Thymus (tissue), 11 donors: ENCODE data around the gene PLBD2. TPM values are rescaled to one million over a fixed set of nuclear protein-coding genes. Genes with fewer than 3 reads are reported as not detected.
A peak's percentile ranks its signal among the peaks of the same experiment; 100 is the strongest.

Experiments used
- DNase-seq, 9 donors: peaks; one replicate each; pipeline ENCODE4 v3.0.0-alpha.2; 2013; ENCODE audit warnings: low spot score in 9 of 9, low read depth in 6 of 9, missing footprints in 1 of 9
- H3K27ac ChIP-seq, 2 donors: one replicate each; pipeline ENCODE4 v1.5.1; 2013; ENCODE audit warnings: control low read depth in 1 of 2, low read depth in 1 of 2, low read length in 1 of 2, mild to moderate bottlenecking in 1 of 2, moderate library complexity in 1 of 2
- H3K27me3 ChIP-seq, 2 donors: one replicate each; pipeline ENCODE4 v1.5.1; 2013; ENCODE audit warnings: low read length in 1 of 2; ENCODE audit not compliant: control insufficient read depth in 2 of 2, insufficient read depth in 1 of 2
- H3K36me3 ChIP-seq, 2 donors: one replicate each; pipeline ENCODE4 v1.5.1; 2013; ENCODE audit warnings: low read length in 1 of 2, mild to moderate bottlenecking in 1 of 2, moderate library complexity in 1 of 2; ENCODE audit not compliant: control insufficient read depth in 2 of 2, insufficient read depth in 2 of 2
- H3K4me1 ChIP-seq, 2 donors: one replicate each; pipeline ENCODE4 v1.5.1; 2013; ENCODE audit warnings: low read length in 2 of 2; ENCODE audit not compliant: control insufficient read depth in 2 of 2, insufficient read depth in 2 of 2
- H3K4me3 ChIP-seq, 2 donors: one replicate each; pipeline ENCODE4 v1.5.1; 2013; ENCODE audit warnings: low read length in 2 of 2, control low read depth in 1 of 2, mild to moderate bottlenecking in 1 of 2
- H3K9me3 ChIP-seq, 2 donors: one replicate each; pipeline ENCODE4 v1.5.1; 2013; ENCODE audit warnings: low read length in 1 of 2, mild to moderate bottlenecking in 1 of 2; ENCODE audit not compliant: control insufficient read depth in 2 of 2, insufficient read depth in 1 of 2
- WGBS: extraction: QIAGEN DNeasy Blood & Tissue Kit; methylation state at CpG from one replicate; pipeline ENCODE4 v1.1.7; 2013; 5-methylcytosine and 5-hydroxymethylcytosine counted together
- polyA plus RNA-seq: library from polyadenylated mRNA; stranded (reverse); fragments of 200-250 nt; gene quantifications from one replicate; pipeline ENCODE4 v1.2.3, GENCODE V29; 2013
- total RNA-seq: library from RNA; stranded (reverse); fragments of 120-200 nt; gene quantifications from one replicate; pipeline ENCODE4 v1.2.4, GENCODE V29; 2013
- donor health status: healthy.

The PLBD2 gene
- total and polyA plus RNA-seq, 2 donors: 2.5 to 9.3 TPM

DNA sequence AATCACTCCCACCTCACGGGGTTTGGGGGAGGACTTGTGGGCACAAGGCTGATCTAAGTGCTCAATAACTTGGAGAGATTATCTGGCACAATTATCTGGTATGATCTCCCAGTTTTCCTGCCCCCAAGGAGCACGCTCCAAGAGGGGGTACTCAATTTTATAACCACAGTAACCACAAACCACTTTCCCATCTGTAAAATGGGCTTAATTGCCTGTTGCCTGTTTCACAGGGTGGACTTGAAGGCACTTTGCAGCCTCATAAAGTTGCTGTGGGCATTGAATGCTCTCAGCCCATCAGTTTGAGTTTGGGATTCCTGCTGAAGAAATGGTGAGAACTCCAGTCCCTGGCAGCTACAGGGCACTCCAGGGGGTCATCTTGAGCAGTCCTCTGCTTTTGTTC is 27.9 kb upstream of the PLBD2 start:
- Histone ChIP-seq H3K27ac (no peak overlapping the region), H3K36me3 (peaks cover 44 to 55% of the 10 kb centered on the region in 2 donors), H3K9me3 (no peaks in the 10 kb centered on the region), H3K4me3 (no peak overlapping the region), H3K4me1 (peaks cover 11 to 18% of the 10 kb centered on the region in 2 donors), H3K27me3 (no peaks in the 10 kb centered on the region)
- WGBS: 96% methylated on average over 2 of the region's 2 CpGs
- DNase-seq: no peak

GRCh38 chr12:113332688-113333417 is 25.5 kb upstream of the PLBD2 start:
- peaks cover 11 to 18% of the 10 kb centered on the region in 2 donors for H3K4me1 ChIP-seq
- H3K27me3 ChIP-seq: no peaks in the 10 kb centered on the region
- no peaks in the 10 kb centered on the region for H3K9me3 ChIP-seq
- no peak for DNase-seq
- WGBS: 72% methylated on average over 17 of the region's 17 CpGs
- peaks cover 38 to 45% of the 10 kb centered on the region in 2 donors for H3K36me3 ChIP-seq
- peak overlapping the region; percentile 71 to 80 for H3K4me3 ChIP-seq
- no peak overlapping the region for H3K27ac ChIP-seq

DNA sequence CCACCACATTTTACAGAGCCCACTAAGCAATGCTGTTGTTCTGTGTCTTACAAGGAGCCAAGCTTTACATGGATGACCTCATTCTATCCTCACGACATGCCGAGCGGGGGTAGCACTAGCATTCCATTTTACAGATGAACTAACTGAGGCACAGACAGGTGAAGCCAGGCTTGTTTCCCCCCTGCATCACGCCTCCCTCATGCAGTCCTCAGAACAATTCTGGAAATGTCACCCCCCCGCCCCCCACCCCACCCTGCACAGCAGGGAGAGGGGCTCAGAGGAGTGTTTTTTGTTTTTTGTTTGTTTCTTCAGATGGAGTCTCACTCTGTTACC is 25.0 kb upstream of the PLBD2 start:
- H3K4me1 ChIP-seq: peaks cover 11 to 18% of the 10 kb centered on the region in 2 donors
- H3K27ac ChIP-seq: no peak overlapping the region
- DNase-seq: no peak
- WGBS: 88% methylated on average over 5 of the region's 5 CpGs
- no peaks in the 10 kb centered on the region for H3K27me3 ChIP-seq
- peaks cover 38 to 39% of the 10 kb centered on the region in 2 donors for H3K36me3 ChIP-seq
- H3K4me3 ChIP-seq: peak overlapping the region; percentile 71 to 80
- H3K9me3 ChIP-seq: no peaks in the 10 kb centered on the region

- peak; percentile 16 to 76 (median 36) for DNase-seq
- Histone ChIP-seq H3K27ac (peak overlapping the region; percentile 58 to 62), H3K9me3 (no peaks in the 10 kb centered on the region), H3K36me3 (peaks cover 34 to 37% of the 10 kb centered on the region in 2 donors), H3K4me3 (peak overlapping the region; percentile 71 to 80), H3K27me3 (no peaks in the 10 kb centered on the region), H3K4me1 (peaks cover 11 to 18% of the 10 kb centered on the region in 2 donors)
- WGBS: 17% methylated on average over 27 of the region's 27 CpGs
These were observed 24.3 kb upstream of the PLBD2 start for GRCh38 chr12:113333877-113334785.

DNA sequence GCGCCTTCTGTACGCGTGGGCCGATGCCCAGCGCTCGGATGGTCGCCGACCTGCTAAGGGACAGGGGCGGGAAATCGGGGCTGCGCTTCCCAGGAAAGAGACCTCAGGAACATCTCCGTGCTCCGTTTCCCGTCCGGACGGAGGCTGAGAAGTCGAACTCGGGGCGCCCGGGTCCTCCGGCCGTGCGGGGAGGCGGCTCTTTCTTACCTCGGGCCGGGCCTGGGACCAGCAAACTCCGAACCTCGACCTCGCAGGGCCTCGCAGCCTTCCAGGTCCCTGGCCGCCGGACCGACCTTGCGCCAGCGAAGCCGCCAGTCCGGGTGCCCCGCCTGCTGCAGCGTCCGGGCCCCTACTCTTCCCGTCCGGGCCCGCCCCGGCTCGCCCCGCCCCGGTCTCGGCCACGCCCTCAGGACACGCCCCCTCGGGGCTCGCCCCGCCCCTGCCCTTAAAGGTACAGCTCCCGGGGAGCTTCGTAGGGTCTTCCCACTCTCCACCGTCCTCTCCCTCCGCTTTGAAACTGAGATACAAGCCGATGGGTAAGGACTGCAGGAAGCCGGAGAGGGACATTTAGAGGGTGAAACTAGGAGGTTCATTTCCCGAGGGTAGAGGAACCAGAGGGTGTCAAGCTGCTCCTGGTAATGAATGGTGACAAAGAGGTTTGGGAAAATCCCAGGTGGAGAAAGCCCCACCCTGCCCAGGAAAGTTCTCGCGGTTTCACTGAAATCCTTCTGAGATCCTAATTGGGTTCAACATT is 23.4 kb upstream of the PLBD2 start, which contains the start of gene SLC8B1:
TSS of gene SLC8B1 (minus strand) at position 324 of the 754 bp plus-strand sequence. CDS start 2,231 bp downstream, outside the sequence.
- peak within 1 kb of the TSS; percentile 62 to 85 for H3K27ac ChIP-seq
- peak within 1 kb of the TSS; percentile 71 to 80 for H3K4me3 ChIP-seq
- peaks cover 11 to 18% of the 10 kb centered on the region in 2 donors for H3K4me1 ChIP-seq
- H3K9me3 ChIP-seq: no peaks in the 10 kb centered on the region
- 1% methylated on average over 62 of the region's 62 CpGs for WGBS
- H3K36me3 ChIP-seq: peaks cover 26 to 29% of the 10 kb centered on the region in 2 donors
- H3K27me3 ChIP-seq: no peaks in the 10 kb centered on the region
- peak in 8 of 9 donors; percentile 44 to 86 (median 72) for DNase-seq

DNA sequence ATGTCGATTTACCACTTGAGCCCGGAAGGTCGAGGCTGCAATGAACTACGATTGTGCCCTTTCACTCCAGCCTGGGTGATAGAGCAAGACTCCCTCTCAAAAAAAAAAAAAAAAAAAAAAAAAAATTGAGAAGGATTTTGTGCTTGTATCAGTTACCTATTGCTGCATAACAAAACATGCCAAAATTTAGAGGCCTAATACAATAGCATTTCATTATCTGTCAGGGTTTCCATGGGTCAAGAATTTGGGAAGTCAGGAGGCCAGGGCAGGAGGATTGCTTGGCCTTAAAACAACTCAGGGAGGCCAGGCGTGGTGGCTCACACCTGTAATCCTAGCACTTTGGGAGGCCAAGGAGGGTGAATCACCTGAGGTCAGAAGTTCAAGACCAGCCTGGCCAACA is 18.8 kb upstream of the PLBD2 start:
- DNase-seq: no peak
- Histone ChIP-seq H3K36me3 (no peaks in the 10 kb centered on the region), H3K4me1 (peaks cover 0 to 4% of the 10 kb centered on the region in 2 donors), H3K27ac (no peak overlapping the region), H3K4me3 (no peak overlapping the region), H3K27me3 (no peaks in the 10 kb centered on the region), H3K9me3 (no peaks in the 10 kb centered on the region)
- WGBS: over 99% methylated on average over 5 of the region's 5 CpGs

DNA sequence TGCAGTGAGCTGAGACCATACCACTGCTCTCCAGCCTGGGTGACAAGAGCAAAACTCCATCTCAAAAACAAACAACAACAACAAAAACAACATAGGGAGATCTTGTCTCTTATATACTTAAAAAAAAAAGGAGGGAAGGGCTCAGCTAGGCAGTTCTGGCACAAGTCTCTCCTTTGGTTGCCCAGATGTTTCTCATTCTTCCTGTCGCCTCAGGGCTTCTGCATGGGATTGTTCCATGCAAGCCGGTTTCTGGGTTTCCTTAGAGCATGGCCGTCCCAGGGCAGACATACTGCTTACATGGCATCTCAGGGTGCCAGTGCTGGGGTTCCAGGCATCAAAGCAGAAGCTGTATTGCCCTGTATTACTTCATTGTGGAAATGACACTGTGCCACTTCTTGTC is 18.3 kb upstream of the PLBD2 start:
- no peak for DNase-seq
- Histone ChIP-seq H3K4me3 (no peak overlapping the region), H3K9me3 (no peaks in the 10 kb centered on the region), H3K36me3 (no peaks in the 10 kb centered on the region), H3K27ac (no peak overlapping the region), H3K27me3 (no peaks in the 10 kb centered on the region), H3K4me1 (peaks cover 0 to 3% of the 10 kb centered on the region in 2 donors)
- WGBS: 96% methylated on average over 3 of the region's 3 CpGs

- no peak overlapping the region for H3K4me3 ChIP-seq
These were observed 16.9 kb upstream of the PLBD2 start for GRCh38 chr12:113341535-113341934.

More at GRCh38 chr12:113341535-113341934, 16.9 kb upstream of the PLBD2 start:
- Histone ChIP-seq H3K27me3 (no peaks in the 10 kb centered on the region), H3K27ac (no peak overlapping the region), H3K9me3 (no peaks in the 10 kb centered on the region), H3K36me3 (no peaks in the 10 kb centered on the region), H3K4me1 (no peaks in the 10 kb centered on the region)
- WGBS: 91% methylated on average over 6 of the region's 6 CpGs
- DNase-seq: no peak
